Colonic mucosa (tissue), 4 donors: ENCODE measurements around the gene LILRB4. TPM values are rescaled to one million over a fixed set of nuclear protein-coding genes. Genes with fewer than 3 reads are reported as not detected.
"Not testable (repeated sequence)": the region's sequence is repeated elsewhere in the genome, so short reads cannot be mapped to it uniquely, and the experiment has no call there.

Experiments used
- DNase-seq: peaks from one replicate; pipeline ENCODE4 v3.0.0-alpha.2; 2020
- H3K27ac ChIP-seq: fragments of 200-600 bp; one replicate; pipeline ENCODE4 v1.8.0; 2021
- H3K27me3 ChIP-seq: fragments of 200-600 bp; one replicate; pipeline ENCODE4 v1.8.0; 2021
- H3K36me3 ChIP-seq: fragments of 200-600 bp; one replicate; pipeline ENCODE4 v1.8.0; 2021
- H3K4me1 ChIP-seq: fragments of 200-600 bp; one replicate; pipeline ENCODE4 v1.8.0; 2021; ENCODE audit warnings: mild to moderate bottlenecking
- H3K4me3 ChIP-seq: fragments of 200-600 bp; one replicate; pipeline ENCODE4 v1.8.0; 2021
- H3K9ac ChIP-seq, 2 donors: one replicate each; pipeline ENCODE4 v1.7.0; 2013; ENCODE audit warnings: control low read depth in 2 of 2, low read depth in 2 of 2, low read length in 2 of 2
- H3K9me3 ChIP-seq: fragments of 200-600 bp; one replicate; pipeline ENCODE4 v1.8.0; 2021
- intact Hi-C: fragments of 100-400 bp; cut with DNase I; formaldehyde crosslinking; loops from one replicate; pipeline ENCODE4 v1.14.1; 2022
- total RNA-seq, 2 donors: library from RNA; stranded (reverse); fragmentation: NEBNext Ultra II Directional in 1 of 2; extraction: Animal tissue kit (Norgen Biotek cat#: 25700) in 1 of 2; gene quantifications; one replicate each; pipeline ENCODE4 v1.2.1, GENCODE V29; 2021
- TF ChIP-seq, protein P1 (sequence below): fragments of 200-600 bp; IDR thresholded peaks from one replicate; pipeline ENCODE4 v1.8.0; 2022; ENCODE audit warnings: antibody characterized with exemption, mild to moderate bottlenecking
- donor health status: healthy.
- donor health status: DM: no; HTN: no; CAD: no.
- donor health status: DM: no; HTN: no; CAD: no.

Gene LILRB4
- total RNA-seq, 2 donors from 2014 or later, result 1.4 to 2.8 TPM

DNA sequence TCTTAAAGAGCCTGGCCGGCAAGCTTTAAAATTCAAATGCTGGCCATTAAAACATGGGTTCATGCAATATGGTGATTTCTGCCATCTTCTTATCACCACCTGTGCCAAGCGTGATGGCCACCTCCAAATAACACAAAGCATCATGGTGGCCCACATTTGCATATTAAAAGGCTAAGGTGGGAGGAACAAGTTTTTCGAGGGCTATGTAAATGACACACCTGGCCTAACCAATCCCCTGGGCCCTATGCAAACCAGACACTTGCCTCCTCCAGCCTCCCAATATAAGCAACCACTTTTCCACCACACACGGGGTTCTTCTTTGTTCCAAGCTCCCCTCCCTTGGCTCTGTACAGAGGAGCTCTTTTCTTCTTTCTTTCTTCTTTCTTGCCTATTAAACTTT is 14.4 kb downstream of the LILRB4 start:
- no peak overlapping the region for H3K4me3 ChIP-seq
- H3K9me3 ChIP-seq, result no peaks in the 10 kb centered on the region
- DNase-seq, result no peak
- H3K4me1 ChIP-seq, result no peaks in the 10 kb centered on the region
- H3K27me3 ChIP-seq, result no peaks in the 10 kb centered on the region
- intact Hi-C loops, result loop anchor here (5.0 kb wide), 1 partner anchor 195 kb away; no protein-coding TSS in a partner anchor
- no peaks in the 10 kb centered on the region for H3K36me3 ChIP-seq
- H3K9ac ChIP-seq, result no peak overlapping the region
- H3K27ac ChIP-seq, result no peak overlapping the region
- TF ChIP-seq, protein P1, sequence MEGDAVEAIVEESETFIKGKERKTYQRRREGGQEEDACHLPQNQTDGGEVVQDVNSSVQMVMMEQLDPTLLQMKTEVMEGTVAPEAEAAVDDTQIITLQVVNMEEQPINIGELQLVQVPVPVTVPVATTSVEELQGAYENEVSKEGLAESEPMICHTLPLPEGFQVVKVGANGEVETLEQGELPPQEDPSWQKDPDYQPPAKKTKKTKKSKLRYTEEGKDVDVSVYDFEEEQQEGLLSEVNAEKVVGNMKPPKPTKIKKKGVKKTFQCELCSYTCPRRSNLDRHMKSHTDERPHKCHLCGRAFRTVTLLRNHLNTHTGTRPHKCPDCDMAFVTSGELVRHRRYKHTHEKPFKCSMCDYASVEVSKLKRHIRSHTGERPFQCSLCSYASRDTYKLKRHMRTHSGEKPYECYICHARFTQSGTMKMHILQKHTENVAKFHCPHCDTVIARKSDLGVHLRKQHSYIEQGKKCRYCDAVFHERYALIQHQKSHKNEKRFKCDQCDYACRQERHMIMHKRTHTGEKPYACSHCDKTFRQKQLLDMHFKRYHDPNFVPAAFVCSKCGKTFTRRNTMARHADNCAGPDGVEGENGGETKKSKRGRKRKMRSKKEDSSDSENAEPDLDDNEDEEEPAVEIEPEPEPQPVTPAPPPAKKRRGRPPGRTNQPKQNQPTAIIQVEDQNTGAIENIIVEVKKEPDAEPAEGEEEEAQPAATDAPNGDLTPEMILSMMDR, result no peak

DNA sequence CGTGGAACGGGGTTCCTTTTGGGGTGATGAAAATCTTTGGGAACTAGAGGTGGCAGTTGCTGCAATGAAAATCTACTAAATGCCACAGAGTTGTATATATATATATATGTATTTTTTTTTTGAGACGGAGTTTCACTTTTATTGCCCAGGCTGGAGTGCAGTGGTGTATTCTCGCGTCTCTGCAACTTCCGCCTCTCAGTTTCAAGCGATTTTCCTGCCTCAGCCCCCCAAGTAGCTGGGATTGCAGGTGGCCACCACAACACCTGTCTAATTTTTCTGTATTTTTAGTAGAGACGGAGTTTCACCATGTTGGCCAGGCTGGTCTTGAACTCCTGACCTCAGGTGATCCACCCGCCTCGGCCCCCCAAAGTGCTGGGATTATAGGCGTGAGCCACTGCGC is 18.8 kb downstream of the LILRB4 start:
- H3K9me3 ChIP-seq, H3K4me1 ChIP-seq, H3K27ac ChIP-seq, H3K27me3 ChIP-seq, H3K9ac ChIP-seq, H3K4me3 ChIP-seq, DNase-seq, intact Hi-C loops, H3K36me3 ChIP-seq: not testable (repeated sequence)

DNA sequence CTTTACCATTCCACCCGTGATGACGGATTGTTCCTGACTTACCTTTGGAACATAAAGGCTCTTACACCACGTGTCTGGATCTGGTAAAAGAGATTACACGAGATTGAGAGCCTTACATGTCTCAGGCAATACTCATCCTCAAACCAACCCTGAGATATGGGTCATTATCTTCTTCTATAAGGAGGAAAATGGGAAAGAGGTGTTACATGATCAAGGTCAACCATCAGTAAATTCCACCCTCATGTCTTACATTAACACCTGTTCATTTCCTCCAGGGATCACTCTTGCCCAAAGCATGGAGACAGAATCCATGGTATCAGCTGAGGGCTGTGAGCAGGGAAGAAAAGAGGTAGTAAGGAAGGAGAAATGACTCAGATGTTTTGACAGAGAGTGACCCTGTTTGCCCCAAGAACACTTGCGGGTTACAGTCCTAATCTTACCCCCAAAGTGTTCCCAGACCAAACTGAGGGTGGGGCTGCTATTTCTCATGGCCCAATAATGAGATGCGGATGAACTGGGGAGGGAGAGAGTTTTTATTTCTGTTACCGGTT is 19.6 kb downstream of the LILRB4 start:
- no peak overlapping the region for H3K9ac ChIP-seq
- no peaks in the 10 kb centered on the region for H3K36me3 ChIP-seq
- H3K9me3 ChIP-seq, result no peaks in the 10 kb centered on the region
- H3K27me3 ChIP-seq, result no peaks in the 10 kb centered on the region
- DNase-seq, result no peak
- TF ChIP-seq, protein P1, result no peak
- H3K27ac ChIP-seq, result no peak overlapping the region
- H3K4me1 ChIP-seq, result no peaks in the 10 kb centered on the region
- intact Hi-C loops, result no loop called here
- no peak overlapping the region for H3K4me3 ChIP-seq

DNA sequence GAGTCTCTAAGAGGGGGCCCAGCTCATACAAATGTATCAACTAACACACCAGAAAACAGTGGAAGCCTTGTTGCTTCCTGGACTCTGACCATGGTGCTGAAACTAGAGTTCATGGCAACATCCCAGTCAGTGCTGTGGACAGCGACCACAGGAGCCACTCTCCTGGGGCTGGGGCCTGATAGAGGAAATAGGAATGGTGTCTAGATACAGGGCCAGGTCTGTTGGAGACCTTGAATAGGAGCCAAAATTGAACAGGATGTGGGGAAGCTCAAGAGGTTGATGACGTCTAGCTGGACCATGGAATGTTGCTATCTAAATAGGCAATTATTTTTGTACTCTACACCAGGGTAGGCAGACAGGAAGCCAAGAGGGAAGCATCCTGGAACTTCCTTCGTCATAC is 21.7 kb downstream of the LILRB4 start:
- Histone ChIP-seq H3K36me3 (no peaks in the 10 kb centered on the region), H3K4me1 (no peaks in the 10 kb centered on the region), H3K9ac (no peak overlapping the region), H3K4me3 (no peak overlapping the region), H3K27ac (no peak overlapping the region), H3K27me3 (no peaks in the 10 kb centered on the region), H3K9me3 (no peaks in the 10 kb centered on the region)
- intact Hi-C loops, result no loop called here
- TF ChIP-seq, protein P1, result no peak
- DNase-seq, result no peak

DNA sequence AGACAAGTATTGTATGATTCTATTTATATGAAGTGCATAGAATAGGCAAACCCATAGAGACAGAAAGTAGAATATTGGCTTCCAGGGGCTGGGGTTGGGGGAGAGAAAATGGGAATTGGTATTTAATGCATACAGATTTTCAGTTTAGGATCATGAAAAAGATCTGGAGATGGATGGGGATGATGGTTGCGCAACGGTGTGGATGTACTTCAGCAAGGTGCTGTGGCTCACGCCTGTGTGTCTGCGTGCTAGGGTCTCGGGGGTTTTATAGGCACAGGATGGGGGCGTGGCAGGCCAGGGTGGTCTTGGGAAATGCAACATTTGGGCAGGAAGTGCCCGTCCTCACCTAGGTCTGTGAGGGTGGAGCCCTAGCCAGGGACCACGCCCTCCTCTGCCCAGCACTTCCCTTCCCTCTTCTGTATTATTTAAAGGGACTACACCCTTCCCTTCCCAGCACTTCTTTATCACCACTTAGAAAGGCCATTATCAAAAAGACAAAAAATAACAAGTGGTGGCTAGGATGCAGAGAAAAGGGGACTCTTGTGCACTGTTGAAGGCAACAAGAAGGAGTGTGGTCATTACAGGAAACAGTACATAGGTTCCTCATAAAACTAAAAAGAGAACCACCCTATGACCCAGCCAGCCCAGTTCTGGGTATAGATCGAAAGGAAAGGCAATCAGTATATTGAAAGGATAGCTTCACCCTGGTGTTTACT is 29.0 kb downstream of the LILRB4 start:
- H3K4me1 ChIP-seq, result no peaks in the 10 kb centered on the region
- H3K9me3 ChIP-seq, result no peaks in the 10 kb centered on the region
- no peak overlapping the region for H3K9ac ChIP-seq
- H3K27me3 ChIP-seq, result no peaks in the 10 kb centered on the region
- H3K4me3 ChIP-seq, result no peak overlapping the region
- TF ChIP-seq, protein P1, result no peak
- intact Hi-C loops, result no loop called here
- H3K36me3 ChIP-seq, result no peaks in the 10 kb centered on the region
- DNase-seq, result no peak
- H3K27ac ChIP-seq, result no peak overlapping the region

DNA sequence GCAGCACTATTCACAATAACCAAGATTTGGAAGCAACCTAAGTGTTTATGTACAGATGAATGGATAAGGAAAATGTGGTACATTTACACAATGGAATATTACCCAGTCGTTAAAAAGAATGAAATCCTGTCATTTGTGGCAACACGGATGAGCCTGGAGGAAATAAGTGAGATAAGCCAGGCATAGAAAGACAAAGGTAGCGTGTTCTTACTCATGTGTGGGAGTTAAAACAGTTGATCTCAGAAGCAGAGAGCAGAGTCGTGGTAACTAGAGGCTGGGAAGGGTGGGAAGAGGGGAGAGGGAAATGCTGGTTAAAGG is 29.5 kb downstream of the LILRB4 start:
- no peaks in the 10 kb centered on the region for H3K27me3 ChIP-seq
- no peaks in the 10 kb centered on the region for H3K36me3 ChIP-seq
- intact Hi-C loops, result no loop called here
- H3K4me3 ChIP-seq, result no peak overlapping the region
- H3K4me1 ChIP-seq, result no peaks in the 10 kb centered on the region
- no peak for DNase-seq
- H3K9ac ChIP-seq, result no peak overlapping the region
- H3K27ac ChIP-seq, result no peak overlapping the region
- no peaks in the 10 kb centered on the region for H3K9me3 ChIP-seq
- TF ChIP-seq, protein P1, result no peak
